HG02870 (cell line): Measurements from ENCODE around the gene SLC6A19.

ENCODE experiments used
- ATAC-seq: cut with Tn5 transposase; IDR thresholded peaks from one replicate; pipeline ENCODE4 v1.9.1; 2021; ENCODE audit warnings: mild to moderate bottlenecking, moderate library complexity; ENCODE audit not compliant: unreplicated experiment

The SLC6A19 gene

GRCh38 chr5:1241509-1242080, 40.2 kb downstream of the SLC6A19 start:
- no peak for ATAC-seq

GRCh38 chr5:1242733-1243486, 41.5 kb downstream of the SLC6A19 start:
- no peak for ATAC-seq

- ATAC-seq, result no peak
Measured at GRCh38 chr5:1243487-1244130, 42.2 kb downstream of the SLC6A19 start.

GRCh38 chr5:1244255-1244654, 42.9 kb downstream of the SLC6A19 start:
- no peak for ATAC-seq

DNA sequence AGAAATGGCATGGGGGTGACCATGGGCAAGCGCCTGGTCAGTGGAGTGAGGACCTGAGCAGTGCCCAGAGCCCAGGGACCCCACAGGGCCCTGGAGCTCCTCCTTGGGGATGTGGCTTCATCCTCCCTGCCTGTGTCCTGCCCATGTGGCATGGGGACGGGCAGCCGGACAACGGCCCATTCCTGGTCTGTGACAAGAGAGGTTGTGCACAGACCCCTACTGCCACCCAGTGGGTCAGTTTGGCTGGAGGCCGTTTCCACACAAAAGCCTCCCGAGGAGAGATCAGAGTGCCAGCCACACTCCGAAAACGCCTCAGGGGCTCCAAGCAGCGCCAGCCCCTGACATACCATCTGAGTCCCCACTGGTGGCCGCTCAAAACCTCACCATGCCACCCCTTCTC, 43.6 kb downstream of the SLC6A19 start:
- no peak for ATAC-seq

GRCh38 chr5:1245905-1246576, 44.6 kb downstream of the SLC6A19 start:
- ATAC-seq, result no peak

- ATAC-seq, result no peak
Measured at GRCh38 chr5:1246711-1247431, 45.5 kb downstream of the SLC6A19 start.

GRCh38 chr5:1247811-1248210, 46.4 kb downstream of the SLC6A19 start:
- no peak for ATAC-seq

GRCh38 chr5:1249366-1250280, 48.2 kb downstream of the SLC6A19 start:
- no peak for ATAC-seq

DNA sequence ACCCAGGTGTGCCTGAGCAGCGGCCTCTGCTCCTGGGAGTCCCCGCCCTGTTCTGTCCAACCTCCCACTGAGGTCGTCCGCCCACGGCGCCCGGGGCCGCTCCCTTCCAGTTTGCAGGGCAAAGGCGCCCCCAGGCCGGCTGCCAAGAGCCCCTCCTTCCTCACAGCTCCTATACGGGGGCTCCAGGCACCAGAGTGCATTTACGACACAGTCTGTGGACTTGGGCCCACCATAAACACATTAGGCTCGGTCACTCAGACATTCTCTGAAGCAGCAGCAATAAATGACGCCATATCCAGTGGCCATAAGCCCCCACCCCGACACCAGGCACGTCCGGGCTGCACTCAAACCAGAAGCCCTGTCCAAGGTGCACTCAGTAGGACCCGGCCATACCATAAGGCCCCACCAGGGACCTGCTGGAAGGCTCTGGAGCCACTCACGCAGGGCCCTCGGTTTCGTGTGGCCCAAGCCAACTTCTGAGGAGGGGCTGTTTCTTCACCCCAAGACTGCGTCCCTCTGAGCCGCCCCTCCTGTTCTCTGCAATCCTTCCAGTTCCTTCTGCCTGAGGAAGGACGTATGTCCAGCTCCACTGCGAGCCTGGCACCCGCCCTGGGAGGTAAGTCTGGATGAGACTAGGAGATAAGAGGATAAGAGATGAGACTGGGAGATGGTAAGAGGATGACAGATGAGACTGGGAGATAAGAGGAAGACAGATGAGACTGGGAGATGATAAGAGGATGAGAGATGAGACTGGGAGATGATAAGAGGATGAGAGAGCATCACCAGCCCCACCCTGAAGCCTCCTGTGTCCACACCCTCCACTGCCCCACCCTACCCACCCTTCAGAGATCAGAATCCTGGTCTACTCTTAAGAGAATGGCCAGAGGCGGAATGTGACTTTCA, 50.5 kb downstream of the SLC6A19 start:
- ATAC-seq, result no peak

- ATAC-seq, result no peak
Measured at GRCh38 chr5:1252681-1253080, 51.3 kb downstream of the SLC6A19 start.

DNA sequence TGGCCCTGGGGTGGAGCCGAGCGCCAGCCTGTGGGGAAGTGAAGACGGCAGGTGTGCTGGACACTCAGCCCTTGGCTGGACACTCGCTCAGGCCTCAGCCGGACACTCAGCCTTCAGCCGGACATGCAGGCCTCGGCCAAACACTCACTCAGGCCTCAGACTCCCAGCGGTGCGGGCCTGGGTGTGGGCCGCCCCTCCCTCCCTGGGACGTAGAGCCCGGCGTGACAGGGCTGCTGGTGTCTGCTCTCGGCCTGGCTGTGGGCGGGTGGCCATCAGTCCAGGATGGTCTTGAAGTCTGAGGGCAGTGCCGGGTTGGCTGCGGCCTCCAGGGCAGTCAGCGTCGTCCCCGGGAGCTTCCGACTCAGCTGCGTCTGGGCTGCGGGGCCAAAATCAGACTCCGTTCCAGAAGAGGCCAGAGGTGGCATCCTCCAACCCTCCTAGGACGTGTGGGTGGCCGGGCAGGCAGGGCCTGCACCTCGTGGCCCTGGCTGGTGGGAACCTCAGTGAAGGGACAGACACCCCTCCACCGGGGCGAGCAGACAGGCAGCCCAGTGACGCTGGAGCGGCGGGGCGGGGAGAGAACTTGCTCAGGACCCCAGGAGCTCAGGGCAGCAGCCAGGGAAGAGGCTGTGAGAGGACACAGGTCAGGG, 52.2 kb downstream of the SLC6A19 start:
- no peak for ATAC-seq

- ATAC-seq, result no peak
Measured at GRCh38 chr5:1254196-1254595, 52.8 kb downstream of the SLC6A19 start.

DNA sequence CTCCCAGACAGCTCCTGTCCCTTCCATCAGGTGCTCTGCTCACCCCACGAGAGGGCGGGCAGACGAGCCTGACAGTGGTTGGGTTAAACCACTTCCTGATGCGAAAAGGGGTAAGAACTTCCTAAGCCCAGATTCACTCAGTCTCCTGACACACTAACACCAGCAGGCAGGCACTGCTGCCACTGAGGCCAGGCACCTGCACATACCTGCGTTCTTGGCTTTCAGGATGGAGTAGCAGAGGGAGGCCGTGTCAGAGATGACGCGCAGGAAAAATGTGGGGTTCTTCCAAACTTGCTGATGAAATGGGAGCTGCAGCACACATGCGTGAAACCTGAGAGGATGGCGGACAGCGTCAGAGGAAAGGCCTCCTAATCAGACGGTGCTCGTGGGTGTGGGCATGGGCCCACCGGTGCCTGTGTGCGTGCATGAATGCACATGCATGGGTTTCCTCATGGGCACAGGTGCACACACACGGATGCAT, 53.7 kb downstream of the SLC6A19 start:
- ATAC-seq, result no peak

DNA sequence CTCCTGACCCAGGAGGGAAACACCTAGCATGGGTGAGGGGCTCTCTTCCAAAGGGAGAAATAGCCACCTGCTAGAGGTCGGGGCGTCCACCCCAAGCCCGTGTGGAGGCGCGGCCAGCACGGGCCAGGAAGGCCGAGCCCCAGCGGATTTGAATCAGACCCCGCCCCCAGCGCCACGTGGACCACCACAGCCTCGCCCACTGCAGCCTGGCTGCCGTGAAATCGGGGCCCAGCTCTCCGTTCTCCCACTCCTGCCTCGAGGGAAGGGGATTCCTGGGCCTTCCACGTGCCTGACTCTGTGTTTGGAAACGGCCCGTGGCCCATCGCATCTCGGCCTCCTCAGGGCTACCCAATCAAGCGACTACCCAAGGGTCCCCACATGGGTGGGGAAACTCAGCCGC, 55.4 kb downstream of the SLC6A19 start:
- no peak for ATAC-seq

DNA sequence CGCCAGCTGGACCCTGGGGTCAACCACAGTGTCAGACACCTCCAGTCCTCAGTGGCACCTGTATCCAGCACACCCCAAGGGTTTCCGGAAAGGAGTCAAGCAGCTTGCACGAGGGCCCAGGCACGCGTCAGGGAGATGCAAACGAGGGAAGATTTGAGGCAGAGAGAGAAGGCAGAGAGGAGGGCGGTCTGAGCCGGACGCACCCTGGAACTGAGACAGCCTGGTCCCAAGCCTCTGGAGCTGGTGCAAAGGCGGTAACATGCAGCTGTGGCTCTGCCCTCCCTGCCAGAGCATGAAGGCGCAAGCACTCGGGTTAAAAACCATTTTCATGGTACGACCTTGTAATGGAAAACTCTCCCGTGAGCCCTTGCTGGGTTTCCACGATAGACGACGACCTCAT, 56.0 kb downstream of the SLC6A19 start:
- ATAC-seq, result no peak

- no peak for ATAC-seq
Measured at GRCh38 chr5:1257841-1258240, 56.4 kb downstream of the SLC6A19 start.

DNA sequence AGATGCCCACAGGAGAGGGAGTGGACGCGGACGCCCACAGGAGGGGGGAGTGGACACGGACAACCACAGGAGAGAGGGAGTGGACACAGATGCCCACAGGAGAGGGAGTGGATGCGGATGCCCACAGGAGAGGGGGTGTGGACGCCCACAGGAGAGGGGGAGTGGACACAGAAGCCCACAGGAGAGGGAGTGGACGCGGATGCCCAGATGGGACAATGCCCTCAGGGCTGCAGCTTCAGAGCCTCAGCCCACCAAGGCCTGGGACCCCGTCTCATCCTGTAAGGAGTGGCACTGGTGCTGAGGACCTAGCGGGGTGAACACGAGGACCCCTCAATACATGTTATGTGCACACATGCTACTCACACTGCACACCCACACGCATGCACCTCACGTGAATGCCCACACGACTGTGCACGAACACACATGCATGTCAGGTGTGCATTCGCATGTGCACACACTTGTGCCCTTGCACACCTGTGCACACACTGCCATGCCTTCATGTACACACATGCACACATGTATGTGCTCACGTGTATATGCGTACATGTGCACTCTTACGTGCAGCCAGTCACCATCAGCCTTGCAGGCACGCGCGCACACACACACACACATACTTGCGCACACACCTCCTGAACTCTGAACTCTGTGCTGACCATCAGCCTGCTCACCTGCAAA, 58.5 kb downstream of the SLC6A19 start:
- ATAC-seq, result no peak
